GM18861 (cell line): ENCODE results near the gene FAM163B.
"Not testable (repeated sequence)": the region's sequence is repeated elsewhere in the genome, so short reads cannot be mapped to it uniquely, and the experiment has no call there.

Experiments
- ATAC-seq: cut with Tn5 transposase; IDR thresholded peaks from one replicate; pipeline ENCODE4 v1.9.1; 2021; ENCODE audit not compliant: unreplicated experiment

Gene FAM163B

GRCh38 chr9:133570691-133571080, 38.5 kb downstream of the FAM163B start:
- no peak for ATAC-seq

- no peak for ATAC-seq
These were observed 39.1 kb downstream of the FAM163B start for GRCh38 chr9:133569891-133570690.

- ATAC-seq: no peak
These were observed 39.9 kb downstream of the FAM163B start for GRCh38 chr9:133569121-133569785.

- no peak for ATAC-seq
These were observed 41.0 kb downstream of the FAM163B start for GRCh38 chr9:133568186-133568585.

GRCh38 chr9:133566817-133567216, 42.4 kb downstream of the FAM163B start:
- no peak for ATAC-seq

- no peak for ATAC-seq
These were observed 42.8 kb downstream of the FAM163B start for GRCh38 chr9:133566382-133566781.

- ATAC-seq: no peak
These were observed 44.6 kb downstream of the FAM163B start for GRCh38 chr9:133564451-133565116.

GRCh38 chr9:133563814-133564213, 45.4 kb downstream of the FAM163B start:
- not testable (repeated sequence) for ATAC-seq

GRCh38 chr9:133563291-133563796, 45.8 kb downstream of the FAM163B start:
- no peak for ATAC-seq

GRCh38 chr9:133562611-133563290, 46.4 kb downstream of the FAM163B start:
- no peak for ATAC-seq

- no peak for ATAC-seq
These were observed 47.1 kb downstream of the FAM163B start for GRCh38 chr9:133561976-133562554.

GRCh38 chr9:133560944-133561343, 48.2 kb downstream of the FAM163B start:
- no peak for ATAC-seq

- ATAC-seq: no peak
These were observed 48.9 kb downstream of the FAM163B start for GRCh38 chr9:133560311-133560710.

GRCh38 chr9:133558191-133559126, 50.7 kb downstream of the FAM163B start:
- no peak for ATAC-seq

GRCh38 chr9:133557581-133557980, 51.6 kb downstream of the FAM163B start:
- no peak for ATAC-seq

GRCh38 chr9:133556354-133556753, 52.8 kb downstream of the FAM163B start:
- no peak for ATAC-seq

GRCh38 chr9:133554729-133555128, 54.5 kb downstream of the FAM163B start:
- ATAC-seq: no peak

GRCh38 chr9:133553973-133554713, 55.0 kb downstream of the FAM163B start:
- no peak for ATAC-seq

GRCh38 chr9:133553123-133553522, 56.1 kb downstream of the FAM163B start:
- ATAC-seq: no peak
